ENCODE data around the gene TNFRSF25.
"Not testable (repeated sequence)": the region's sequence is repeated elsewhere in the genome, so short reads cannot be mapped to it uniquely, and the experiment has no call there.

DNA sequence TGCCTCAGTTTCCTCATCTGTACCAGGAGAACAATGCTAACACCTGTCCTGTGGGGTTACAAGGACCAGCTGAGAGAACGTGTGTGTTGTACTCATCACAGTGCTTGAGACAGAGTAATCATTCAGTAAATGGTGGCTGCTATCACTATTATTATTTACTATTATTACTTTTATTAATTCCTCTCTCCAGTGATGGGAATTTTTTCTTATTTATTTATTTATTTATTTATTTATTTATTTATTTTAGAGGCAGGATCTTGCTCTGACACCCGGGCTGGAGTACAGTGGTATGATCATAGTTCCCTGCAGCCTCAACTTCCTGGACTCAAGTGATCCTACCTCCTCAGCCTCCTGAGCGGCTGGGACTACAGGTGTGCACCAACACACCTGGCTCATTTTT is 29.7 kb downstream of the TNFRSF25 start:
- TF ChIP-seq ZNF114 (CRISPR knock-in tag; IDR thresholded peaks at IDR 0.05); POLR2AphosphoS5 (IDR thresholded peaks at IDR 0.05; ENCODE audit: low read depth); EZH2 (IDR thresholded peaks at IDR 0.05; ENCODE audit: low read depth, unreplicated experiment); EZH2phosphoT487 (IDR thresholded peaks at IDR 0.05; ENCODE audit: unreplicated experiment): not testable (repeated sequence)
- TF ChIP-seq, protein P1, sequence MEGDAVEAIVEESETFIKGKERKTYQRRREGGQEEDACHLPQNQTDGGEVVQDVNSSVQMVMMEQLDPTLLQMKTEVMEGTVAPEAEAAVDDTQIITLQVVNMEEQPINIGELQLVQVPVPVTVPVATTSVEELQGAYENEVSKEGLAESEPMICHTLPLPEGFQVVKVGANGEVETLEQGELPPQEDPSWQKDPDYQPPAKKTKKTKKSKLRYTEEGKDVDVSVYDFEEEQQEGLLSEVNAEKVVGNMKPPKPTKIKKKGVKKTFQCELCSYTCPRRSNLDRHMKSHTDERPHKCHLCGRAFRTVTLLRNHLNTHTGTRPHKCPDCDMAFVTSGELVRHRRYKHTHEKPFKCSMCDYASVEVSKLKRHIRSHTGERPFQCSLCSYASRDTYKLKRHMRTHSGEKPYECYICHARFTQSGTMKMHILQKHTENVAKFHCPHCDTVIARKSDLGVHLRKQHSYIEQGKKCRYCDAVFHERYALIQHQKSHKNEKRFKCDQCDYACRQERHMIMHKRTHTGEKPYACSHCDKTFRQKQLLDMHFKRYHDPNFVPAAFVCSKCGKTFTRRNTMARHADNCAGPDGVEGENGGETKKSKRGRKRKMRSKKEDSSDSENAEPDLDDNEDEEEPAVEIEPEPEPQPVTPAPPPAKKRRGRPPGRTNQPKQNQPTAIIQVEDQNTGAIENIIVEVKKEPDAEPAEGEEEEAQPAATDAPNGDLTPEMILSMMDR (conservative IDR thresholded peaks at IDR 0.05; ENCODE audit: low read depth in 2 of 2) = not testable (repeated sequence)

Measured in GM23338 (cell line).